Measurements from ENCODE around the gene MBOAT1. TPM values are rescaled to one million over a fixed set of nuclear protein-coding genes. Genes with fewer than 3 reads are reported as not detected.

Gene MBOAT1
- total RNA-seq, 2 experiments from 2014 or later, result not detected

DNA sequence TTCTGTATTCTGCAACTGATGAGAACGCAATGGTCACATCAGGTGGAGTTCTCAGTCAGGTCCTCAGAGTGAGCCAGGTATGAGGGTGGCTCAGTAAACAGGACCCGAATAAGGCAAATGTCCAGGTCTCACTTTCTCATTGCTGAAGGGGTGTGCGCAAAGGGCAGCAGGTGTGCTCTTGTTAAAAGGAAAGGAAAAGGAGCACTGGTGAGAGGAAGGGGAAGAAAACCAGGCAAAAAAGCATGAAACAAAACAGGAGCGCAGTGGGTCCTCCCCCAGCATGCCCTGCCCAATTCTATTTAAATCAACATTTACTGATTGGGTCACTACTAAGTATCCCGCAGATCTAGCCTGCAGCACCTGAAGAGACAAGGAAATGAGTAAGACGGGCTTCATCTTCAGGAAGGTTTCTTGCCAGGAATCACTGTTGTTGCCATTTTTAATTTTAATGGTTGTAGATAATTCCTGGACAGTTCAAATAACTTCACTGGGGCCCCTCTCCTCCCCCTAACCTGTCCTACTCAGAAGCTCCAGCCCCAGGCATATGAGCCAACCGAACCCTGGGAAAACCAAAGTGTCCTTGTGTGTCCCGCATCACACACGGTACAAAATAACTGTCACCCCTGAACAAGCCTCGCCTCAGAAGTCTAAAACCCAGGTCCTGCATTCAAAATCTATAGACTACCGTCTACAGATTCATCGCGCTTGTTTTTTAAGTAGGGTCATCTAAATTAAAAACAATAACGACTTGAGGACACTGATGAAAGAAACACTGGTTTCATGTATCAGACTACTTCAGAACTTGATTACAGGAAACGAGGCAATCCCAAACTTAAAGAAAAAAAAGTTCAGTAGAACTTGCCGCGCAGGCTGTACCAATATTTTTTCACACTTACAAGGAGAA lies 980 bp downstream of the MBOAT1 start:
- H3K9me2 ChIP-seq (ENCODE audit: insufficient read depth, low read length), result no peaks in the 10 kb centered on the region
- H3K36me3 ChIP-seq (ENCODE audit: insufficient read depth, low read length), result no peaks in the 10 kb centered on the region
- ChIA-PET CTCF (ENCODE audit: unreplicated experiment) (no interaction called here), POLR2A (no interaction called here)
- no peak for DNase-seq (ENCODE audit: low spot score)
- no peak overlapping the region for H3K4me3 ChIP-seq (ENCODE audit: low read depth, low read length, poor library complexity, severe bottlenecking)
- H3K9me3 ChIP-seq (ENCODE audit: low read length), result no peaks in the 10 kb centered on the region
- no peak overlapping the region for H2AFZ ChIP-seq (ENCODE audit: low read length)
- no peak overlapping the region for H3K27ac ChIP-seq (ENCODE audit: low read depth, low read length, poor library complexity, severe bottlenecking)
- H4K20me1 ChIP-seq (ENCODE audit: insufficient read depth, low read length), result no peaks in the 10 kb centered on the region
- no peaks in the 10 kb centered on the region for H3K79me2 ChIP-seq (ENCODE audit: insufficient read depth, low read depth, low read length)
- no peaks in the 10 kb centered on the region for H3K4me1 ChIP-seq (ENCODE audit: insufficient read depth, low read length, poor library complexity, severe bottlenecking)
- intact Hi-C loops (cut with micrococcal nuclease; ENCODE audit: unreplicated experiment), result no loop called here
- no peak overlapping the region for H3K4me2 ChIP-seq (ENCODE audit: low read length)
- no TSS peak for BruUV-seq (replicated peaks)
- TF ChIP-seq CTCF (conservative IDR thresholded peaks at IDR 0.05; ENCODE audit: low read length) (no peak), EZH2phosphoT487 (IDR thresholded peaks at IDR 0.05; ENCODE audit: borderline replicate concordance, low read depth, low read length) (no peak)

- Histone ChIP-seq H3K9me2 (ENCODE audit: insufficient read depth, low read length) (no peaks in the 10 kb centered on the region), H3K4me1 (ENCODE audit: insufficient read depth, low read length, poor library complexity, severe bottlenecking) (no peaks in the 10 kb centered on the region), H2AFZ (ENCODE audit: low read length) (no peak overlapping the region), H3K36me3 (ENCODE audit: insufficient read depth, low read length) (no peaks in the 10 kb centered on the region), H3K4me3 (ENCODE audit: low read depth, low read length, poor library complexity, severe bottlenecking) (no peak overlapping the region), H3K79me2 (ENCODE audit: insufficient read depth, low read depth, low read length) (no peaks in the 10 kb centered on the region), H3K27ac (ENCODE audit: low read depth, low read length, poor library complexity, severe bottlenecking) (no peak overlapping the region), H3K9me3 (ENCODE audit: low read length) (no peaks in the 10 kb centered on the region), H4K20me1 (ENCODE audit: insufficient read depth, low read length) (no peaks in the 10 kb centered on the region), H3K4me2 (ENCODE audit: low read length) (no peak overlapping the region)
- ChIA-PET CTCF (ENCODE audit: unreplicated experiment) (no interaction called here), POLR2A (no interaction called here)
- TF ChIP-seq CTCF (conservative IDR thresholded peaks at IDR 0.05; ENCODE audit: low read length), result no peak
- TF ChIP-seq EZH2phosphoT487 (IDR thresholded peaks at IDR 0.05; ENCODE audit: borderline replicate concordance, low read depth, low read length), result no peak
- DNase-seq (ENCODE audit: low spot score), result no peak
- no TSS peak for BruUV-seq (replicated peaks)
- intact Hi-C loops (cut with micrococcal nuclease; ENCODE audit: unreplicated experiment), result no loop called here
Observed at GRCh38 chr6:20210158-20210557, 2.1 kb downstream of the MBOAT1 start.

GRCh38 chr6:20208687-20209378 lies 3.4 kb downstream of the MBOAT1 start:
- Histone ChIP-seq H3K79me2 (ENCODE audit: insufficient read depth, low read depth, low read length) (no peaks in the 10 kb centered on the region), H4K20me1 (ENCODE audit: insufficient read depth, low read length) (no peaks in the 10 kb centered on the region), H3K9me3 (ENCODE audit: low read length) (no peaks in the 10 kb centered on the region), H3K4me2 (ENCODE audit: low read length) (no peak overlapping the region), H3K27ac (ENCODE audit: low read depth, low read length, poor library complexity, severe bottlenecking) (no peak overlapping the region), H3K36me3 (ENCODE audit: insufficient read depth, low read length) (no peaks in the 10 kb centered on the region), H3K9me2 (ENCODE audit: insufficient read depth, low read length) (no peaks in the 10 kb centered on the region), H3K4me1 (ENCODE audit: insufficient read depth, low read length, poor library complexity, severe bottlenecking) (no peaks in the 10 kb centered on the region), H2AFZ (ENCODE audit: low read length) (no peak overlapping the region), H3K4me3 (ENCODE audit: low read depth, low read length, poor library complexity, severe bottlenecking) (no peak overlapping the region)
- ChIA-PET POLR2A (no interaction called here), CTCF (ENCODE audit: unreplicated experiment) (no interaction called here)
- DNase-seq (ENCODE audit: low spot score), result no peak
- no peak for TF ChIP-seq EZH2phosphoT487 (IDR thresholded peaks at IDR 0.05; ENCODE audit: borderline replicate concordance, low read depth, low read length)
- TF ChIP-seq CTCF (conservative IDR thresholded peaks at IDR 0.05; ENCODE audit: low read length), result no peak
- BruUV-seq (replicated peaks), result no TSS peak
- intact Hi-C loops (cut with micrococcal nuclease; ENCODE audit: unreplicated experiment), result no loop called here
